GM19351 (cell line): ENCODE measurements around the gene OR52N1.

Experiments
- ATAC-seq: cut with Tn5 transposase; IDR thresholded peaks from one replicate; pipeline ENCODE4 v1.9.1; 2021; ENCODE audit warnings: mild to moderate bottlenecking, moderate library complexity; ENCODE audit not compliant: unreplicated experiment

The OR52N1 gene

GRCh38 chr11:5791165-5791564 lies at the start of gene OR52N1:
Gene OR52N1, minus strand, starts transcription at chr11:5791265. Its CDS starts 2,449 bp downstream, at chr11:5788816.
- ATAC-seq: no peak

DNA sequence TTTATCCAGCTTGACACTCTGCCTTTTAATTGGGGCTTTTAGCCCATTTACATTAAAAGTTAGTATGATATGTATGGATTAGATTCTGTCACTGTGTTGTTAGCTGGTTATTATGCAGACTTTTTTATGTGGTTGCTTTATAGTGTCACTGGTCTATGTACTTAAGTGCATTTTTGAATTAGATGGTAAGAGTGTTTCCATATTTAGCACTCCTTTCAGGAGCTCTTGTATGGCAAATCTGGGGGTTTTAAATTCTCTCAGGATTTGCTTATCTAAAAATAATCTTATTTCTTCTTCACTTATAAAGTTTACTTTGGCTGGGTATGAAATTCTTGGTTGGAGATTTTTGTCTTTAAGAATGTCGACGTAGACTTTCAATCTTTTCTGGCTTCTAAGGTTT lies 46.6 kb upstream of the OR52N1 start:
- ATAC-seq: no peak

DNA sequence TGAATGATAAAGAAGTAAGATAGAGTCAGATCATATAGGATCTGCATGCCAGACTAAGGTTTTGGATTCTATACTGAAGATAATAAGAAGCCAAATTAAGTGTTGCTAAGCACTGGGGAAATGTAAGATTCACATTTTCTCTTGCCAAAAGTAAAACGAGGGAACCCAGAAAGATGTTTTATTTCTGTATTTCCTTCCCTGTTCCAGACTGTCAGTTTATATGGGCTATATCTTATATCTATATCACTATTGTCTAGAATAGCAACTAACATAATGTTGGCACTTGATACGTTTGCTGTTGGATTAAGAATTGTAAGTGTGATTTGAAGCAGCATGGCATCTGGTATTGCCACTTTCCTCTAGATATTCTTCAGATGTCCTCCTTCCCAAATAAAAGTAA lies 42.4 kb upstream of the OR52N1 start:
- no peak for ATAC-seq

DNA sequence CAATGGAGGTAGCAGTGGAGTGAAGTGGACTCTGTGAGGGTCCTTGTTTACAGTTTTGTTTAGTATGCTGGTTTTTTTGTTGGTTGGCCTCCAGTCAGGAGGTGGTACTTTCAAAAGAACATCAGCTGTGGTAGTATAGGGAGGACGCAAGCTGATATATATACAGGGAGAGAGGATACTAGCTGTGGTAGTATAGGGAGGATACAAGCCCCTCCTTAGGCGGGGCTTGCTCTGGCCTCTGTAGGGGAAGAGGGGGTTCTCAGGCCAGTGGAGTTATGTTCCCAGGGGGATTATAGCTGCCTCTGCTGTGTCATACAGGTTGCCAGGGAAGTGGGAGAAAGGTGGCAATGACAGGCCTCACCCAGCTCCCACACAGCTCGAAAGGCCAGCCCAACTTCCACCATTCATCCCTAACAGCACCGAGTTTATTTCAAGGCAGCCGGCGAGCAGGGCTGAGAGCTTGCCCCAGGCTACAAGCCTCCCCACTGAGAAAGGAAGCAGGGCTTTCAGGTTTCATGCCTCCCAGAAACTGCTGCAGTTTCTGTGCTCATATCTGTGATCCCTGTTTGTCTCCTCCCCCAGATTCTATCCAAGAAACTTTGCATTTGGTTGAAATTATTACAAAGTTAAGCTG lies 40.2 kb upstream of the OR52N1 start:
- ATAC-seq: no peak

DNA sequence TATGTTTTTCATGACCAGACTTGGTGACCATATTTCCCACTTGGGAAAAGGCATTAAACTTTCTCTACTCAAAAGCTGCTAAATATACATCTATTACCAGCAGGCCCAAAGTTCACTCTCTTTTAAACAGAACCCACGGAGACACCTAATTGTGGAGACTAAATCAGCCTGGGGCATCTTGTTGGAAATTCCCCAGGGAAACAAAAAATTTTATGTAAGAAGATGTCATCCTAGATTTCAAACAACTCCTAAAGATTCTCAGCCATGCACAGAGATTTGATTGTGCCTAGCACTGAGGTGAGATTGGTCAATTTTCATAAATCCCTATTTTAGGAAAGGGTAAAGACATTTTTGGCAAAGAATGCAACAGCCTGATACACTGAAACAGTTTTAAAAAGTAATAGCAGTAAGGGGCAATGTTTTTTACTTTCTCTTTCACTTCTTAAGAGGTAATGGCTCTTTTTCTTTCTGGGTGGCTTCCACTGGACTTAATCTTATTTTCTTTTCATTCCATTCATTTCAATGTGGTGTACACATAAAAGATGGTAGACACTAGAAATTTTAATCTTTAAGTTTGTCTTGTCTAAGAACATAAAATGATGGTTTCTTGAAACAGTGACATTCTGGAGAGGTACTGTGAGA lies 27.3 kb upstream of the OR52N1 start:
- ATAC-seq: peak; percentile 57

- ATAC-seq: peak; percentile 55
These were observed 24.5 kb upstream of the OR52N1 start for GRCh38 chr11:5815534-5815933.

GRCh38 chr11:5809905-5810795 lies 19.1 kb upstream of the OR52N1 start:
- ATAC-seq: no peak

GRCh38 chr11:5809122-5809519 lies 18.1 kb upstream of the OR52N1 start:
- peak; percentile 38 for ATAC-seq

DNA sequence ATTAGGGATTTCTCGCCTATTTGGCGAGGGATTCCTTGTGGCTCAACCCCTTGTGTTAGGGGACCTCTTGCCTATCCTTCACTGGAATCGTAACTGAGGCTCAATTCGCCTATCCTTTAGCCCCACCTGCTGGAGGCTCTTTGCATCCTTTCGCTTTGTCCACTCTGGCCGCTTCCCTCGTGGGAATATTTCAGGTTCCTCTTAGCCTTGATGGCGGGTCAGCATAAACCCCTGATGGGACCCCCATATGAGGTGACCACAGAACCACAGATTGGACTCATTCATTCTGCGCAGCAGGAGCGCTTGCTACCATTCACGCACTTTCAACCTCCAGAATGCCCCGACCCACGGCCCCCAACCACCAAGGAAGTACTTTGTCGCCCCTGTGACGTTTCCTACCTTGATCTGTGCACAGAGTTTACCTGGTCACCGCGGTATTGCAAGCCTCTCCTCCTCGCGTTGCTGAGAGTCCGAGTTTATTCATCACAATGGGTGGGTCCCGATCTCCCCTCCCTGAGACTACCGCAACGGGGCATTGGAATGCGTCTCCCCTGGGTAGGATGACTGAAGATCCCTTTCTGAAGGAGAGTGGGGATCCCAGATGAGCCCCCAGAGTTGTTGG lies 17.5 kb upstream of the OR52N1 start, which contains the start of gene OR52N2:
Gene OR52N2, plus strand, starts transcription at position 425 of the 622 bp plus-strand sequence. CDS start 11,412 bp downstream, outside the sequence.
- peak; percentile 96 for ATAC-seq

GRCh38 chr11:5807580-5807979 lies 16.5 kb upstream of the OR52N1 start:
- ATAC-seq: no peak

- no peak for ATAC-seq
These were observed 12.9 kb upstream of the OR52N1 start for GRCh38 chr11:5803982-5804381.

- no peak for ATAC-seq
These were observed 5.5 kb upstream of the OR52N1 start for GRCh38 chr11:5796541-5796940.

DNA sequence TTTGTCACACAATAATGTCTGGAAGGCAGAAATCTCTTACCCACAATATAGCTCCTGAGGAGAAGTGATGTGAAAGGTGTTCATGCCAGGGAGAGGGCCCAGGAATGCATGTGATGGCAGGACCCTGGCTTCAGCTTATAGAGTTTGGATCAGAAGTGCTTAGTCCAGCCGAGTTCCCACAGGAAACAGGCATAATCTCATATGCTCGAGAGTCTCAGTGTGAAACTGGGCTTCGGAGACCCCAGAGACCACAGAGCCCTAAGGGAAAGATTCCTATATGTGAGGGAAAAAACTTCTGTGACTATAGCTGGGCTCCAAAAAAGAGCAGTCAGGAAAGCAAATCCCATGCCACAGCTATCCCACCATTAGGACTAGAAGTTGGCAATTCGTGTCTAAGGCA lies 7.8 kb downstream of the OR52N1 start, which contains the start of gene OR52N5:
Gene OR52N5, minus strand, starts transcription at position 101 of the 400 bp plus-strand sequence. CDS start 4,721 bp downstream, outside the sequence.
- no peak for ATAC-seq

- ATAC-seq: no peak
These were observed 24.0 kb downstream of the OR52N1 start for GRCh38 chr11:5767056-5767455.

DNA sequence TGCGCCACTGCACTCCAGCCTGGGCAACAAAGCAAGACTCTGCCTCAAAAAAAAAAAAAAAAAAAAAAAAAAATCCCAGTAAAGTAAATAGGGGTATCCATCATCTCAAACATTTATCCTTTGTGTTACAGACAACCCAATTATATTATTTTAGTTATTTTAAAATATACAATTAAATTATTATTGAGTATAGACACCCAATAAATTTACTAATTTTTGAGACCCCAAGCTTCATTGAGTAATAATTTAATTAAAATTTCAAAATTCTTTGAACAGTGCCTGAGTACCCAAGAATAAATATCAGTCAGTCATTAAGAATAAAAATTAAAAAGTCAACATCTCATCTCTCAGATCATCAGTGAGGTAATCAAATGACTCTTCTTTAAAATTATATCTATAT lies 37.1 kb downstream of the OR52N1 start, which contains the start of gene OR52N4:
Gene OR52N4, plus strand, starts transcription at position 301 of the 400 bp plus-strand sequence. CDS start 498 bp downstream, outside the sequence.
- ATAC-seq: no peak

DNA sequence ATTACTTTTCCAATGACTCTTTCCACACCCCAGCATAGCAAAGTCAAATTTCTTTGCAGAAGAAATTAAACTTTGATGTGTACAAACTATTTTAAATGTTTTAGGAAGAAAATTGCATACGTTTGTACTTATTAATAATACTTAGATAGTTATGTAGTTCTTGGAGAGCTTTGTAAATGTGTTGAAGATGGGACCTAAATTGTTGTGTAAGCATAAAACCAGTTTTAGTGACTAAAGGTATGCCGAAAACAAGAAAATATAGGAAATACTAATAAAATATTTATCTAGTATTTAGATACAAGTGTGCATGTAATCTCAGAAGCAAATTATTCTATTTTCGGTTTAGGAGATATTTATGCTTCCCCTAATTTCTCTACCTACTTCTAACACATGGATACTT lies 41.2 kb downstream of the OR52N1 start:
- ATAC-seq: no peak

GRCh38 chr11:5746614-5747013 lies 44.5 kb downstream of the OR52N1 start:
- no peak for ATAC-seq

DNA sequence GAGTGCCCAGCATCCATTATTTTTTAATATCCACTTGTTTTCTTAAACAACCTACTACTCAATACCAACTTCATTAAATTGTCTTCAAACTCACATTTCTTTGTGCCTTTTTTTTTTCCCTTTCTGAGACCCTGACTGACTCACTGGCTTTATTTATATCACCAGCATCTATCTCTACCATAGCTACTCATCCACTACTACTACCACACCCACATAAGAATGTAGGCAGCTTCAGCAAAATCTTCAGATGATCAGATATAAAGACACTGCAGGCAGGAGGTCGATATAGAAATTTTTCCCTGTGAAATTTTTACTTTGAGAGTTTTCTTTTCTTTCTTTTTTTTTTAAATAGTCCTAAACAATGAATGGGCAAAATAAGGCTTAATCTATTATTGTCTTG lies 52.6 kb downstream of the OR52N1 start:
- ATAC-seq: no peak

- ATAC-seq: no peak
These were observed 53.2 kb downstream of the OR52N1 start for GRCh38 chr11:5737670-5738392.

- ATAC-seq: no peak
These were observed 54.0 kb downstream of the OR52N1 start for GRCh38 chr11:5737091-5737490.
